ENCODE measurements around the gene TIMELESS. TPM values are rescaled to one million over a fixed set of nuclear protein-coding genes. Genes with fewer than 3 reads are reported as not detected.

The TIMELESS gene
- total RNA-seq, 2 experiments from 2014 or later, result 46.5 to 103 TPM

DNA sequence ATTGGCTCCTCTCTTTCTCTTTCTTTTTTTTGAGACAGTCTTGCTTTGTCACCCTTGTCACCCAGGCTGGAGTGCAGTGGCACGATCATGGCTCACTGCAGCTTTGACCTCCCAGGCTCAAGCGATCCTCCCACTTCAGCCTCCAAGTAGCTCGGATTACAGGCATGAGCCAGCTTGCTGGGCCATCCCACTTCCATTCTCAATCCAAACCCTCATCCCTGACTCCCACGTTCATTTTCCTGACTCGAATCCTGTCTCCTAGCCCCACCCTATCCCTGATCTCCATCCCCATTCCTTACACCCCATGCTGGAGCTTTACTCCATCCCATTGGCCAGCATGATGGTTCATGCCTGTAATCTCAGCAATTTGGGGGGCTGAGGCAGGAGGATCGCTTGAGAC is 26.9 kb upstream of the TIMELESS start:
- DNase-seq (ENCODE audit: low spot score), result no peak
- Histone ChIP-seq H3K9me3 (ENCODE audit: low read length) (no peaks in the 10 kb centered on the region), H3K36me3 (ENCODE audit: insufficient read depth, low read length) (peaks cover 24% of the 10 kb centered on the region), H3K4me1 (ENCODE audit: insufficient read depth, low read length, poor library complexity, severe bottlenecking) (peaks cover 4% of the 10 kb centered on the region), H4K20me1 (ENCODE audit: insufficient read depth, low read length) (no peaks in the 10 kb centered on the region), H3K4me3 (ENCODE audit: low read depth, low read length, poor library complexity, severe bottlenecking) (no peak overlapping the region), H3K79me2 (ENCODE audit: insufficient read depth, low read depth, low read length) (peaks cover 3% of the 10 kb centered on the region; the same call in 1 of the 2 replicates), H3K4me2 (ENCODE audit: low read length) (no peak overlapping the region), H3K27ac (ENCODE audit: low read depth, low read length, poor library complexity, severe bottlenecking) (no peak overlapping the region), H2AFZ (ENCODE audit: low read length) (no peak overlapping the region), H3K9me2 (ENCODE audit: insufficient read depth, low read length) (no peaks in the 10 kb centered on the region)
- POLR2A ChIA-PET, result no interaction called here
- CTCF ChIA-PET (ENCODE audit: unreplicated experiment), result no interaction called here
- BruUV-seq (replicated peaks), result no TSS peak
- TF ChIP-seq, protein P1, sequence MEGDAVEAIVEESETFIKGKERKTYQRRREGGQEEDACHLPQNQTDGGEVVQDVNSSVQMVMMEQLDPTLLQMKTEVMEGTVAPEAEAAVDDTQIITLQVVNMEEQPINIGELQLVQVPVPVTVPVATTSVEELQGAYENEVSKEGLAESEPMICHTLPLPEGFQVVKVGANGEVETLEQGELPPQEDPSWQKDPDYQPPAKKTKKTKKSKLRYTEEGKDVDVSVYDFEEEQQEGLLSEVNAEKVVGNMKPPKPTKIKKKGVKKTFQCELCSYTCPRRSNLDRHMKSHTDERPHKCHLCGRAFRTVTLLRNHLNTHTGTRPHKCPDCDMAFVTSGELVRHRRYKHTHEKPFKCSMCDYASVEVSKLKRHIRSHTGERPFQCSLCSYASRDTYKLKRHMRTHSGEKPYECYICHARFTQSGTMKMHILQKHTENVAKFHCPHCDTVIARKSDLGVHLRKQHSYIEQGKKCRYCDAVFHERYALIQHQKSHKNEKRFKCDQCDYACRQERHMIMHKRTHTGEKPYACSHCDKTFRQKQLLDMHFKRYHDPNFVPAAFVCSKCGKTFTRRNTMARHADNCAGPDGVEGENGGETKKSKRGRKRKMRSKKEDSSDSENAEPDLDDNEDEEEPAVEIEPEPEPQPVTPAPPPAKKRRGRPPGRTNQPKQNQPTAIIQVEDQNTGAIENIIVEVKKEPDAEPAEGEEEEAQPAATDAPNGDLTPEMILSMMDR (conservative IDR thresholded peaks at IDR 0.05; ENCODE audit: low read length), result no peak
- no peak for TF ChIP-seq EZH2phosphoT487 (IDR thresholded peaks at IDR 0.05; ENCODE audit: borderline replicate concordance, low read depth, low read length)
- intact Hi-C loops (cut with micrococcal nuclease; ENCODE audit: unreplicated experiment), result no loop called here

DNA sequence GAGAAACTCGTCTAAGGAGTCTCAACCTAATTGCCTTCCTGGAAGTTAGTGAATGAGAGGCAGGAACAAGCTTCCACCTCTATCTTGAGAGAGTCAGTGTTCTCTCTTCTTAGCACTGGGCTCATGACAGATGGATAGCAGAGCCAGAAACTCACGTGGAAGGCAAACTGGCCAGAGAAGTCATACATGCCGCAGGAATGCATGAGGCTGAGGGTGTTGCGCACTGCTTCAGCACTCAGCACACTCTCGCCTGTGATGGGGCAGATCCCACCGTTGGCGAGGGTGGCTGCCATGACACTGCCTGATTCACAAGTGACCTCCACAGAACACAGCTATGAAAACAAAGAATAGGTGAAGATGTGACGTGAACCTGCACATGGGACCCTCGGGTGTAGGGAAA is 25.2 kb upstream of the TIMELESS start:
- Histone ChIP-seq H3K4me2 (ENCODE audit: low read length) (no peak overlapping the region), H3K27ac (ENCODE audit: low read depth, low read length, poor library complexity, severe bottlenecking) (no peak overlapping the region), H3K9me2 (ENCODE audit: insufficient read depth, low read length) (no peaks in the 10 kb centered on the region), H3K4me3 (ENCODE audit: low read depth, low read length, poor library complexity, severe bottlenecking) (no peak overlapping the region), H3K4me1 (ENCODE audit: insufficient read depth, low read length, poor library complexity, severe bottlenecking) (peaks cover 12% of the 10 kb centered on the region), H3K9me3 (ENCODE audit: low read length) (no peaks in the 10 kb centered on the region), H3K79me2 (ENCODE audit: insufficient read depth, low read depth, low read length) (peaks cover 21% of the 10 kb centered on the region; the same call in 1 of the 2 replicates), H3K36me3 (ENCODE audit: insufficient read depth, low read length) (peaks cover 42% of the 10 kb centered on the region), H2AFZ (ENCODE audit: low read length) (no peak overlapping the region), H4K20me1 (ENCODE audit: insufficient read depth, low read length) (no peaks in the 10 kb centered on the region)
- ChIA-PET POLR2A (interaction anchor here (0.6 kb wide), 2 partner anchors 95 to 286 kb away, joined by 3 to 4 read pairs; no protein-coding TSS in a partner anchor), CTCF (ENCODE audit: unreplicated experiment) (interaction anchor here (0.5 kb wide), 1 partner anchor 21 kb away, joined by 3 read pairs; no protein-coding TSS in a partner anchor)
- TF ChIP-seq EZH2phosphoT487 (IDR thresholded peaks at IDR 0.05; ENCODE audit: borderline replicate concordance, low read depth, low read length), result no peak
- TF ChIP-seq, protein P1 (conservative IDR thresholded peaks at IDR 0.05; ENCODE audit: low read length), result no peak
- intact Hi-C loops (cut with micrococcal nuclease; ENCODE audit: unreplicated experiment), result no loop called here
- no TSS peak for BruUV-seq (replicated peaks)
- no peak for DNase-seq (ENCODE audit: low spot score)

All from OCI-LY7 (cell line).